GM18498 (cell line): ENCODE results near the gene ALG14.
"Not testable (repeated sequence)": the region's sequence is repeated elsewhere in the genome, so short reads cannot be mapped to it uniquely, and the experiment has no call there.

ENCODE experiments used
- ATAC-seq: cut with Tn5 transposase; IDR thresholded peaks from one replicate; pipeline ENCODE4 v1.9.1; 2021; ENCODE audit warnings: mild to moderate bottlenecking, moderate library complexity; ENCODE audit not compliant: unreplicated experiment

The ALG14 gene

GRCh38 chr1:95043141-95043980, 29.4 kb downstream of the ALG14 start:
- ATAC-seq, result peak; percentile 93

- no peak for ATAC-seq
Observed at GRCh38 chr1:95042286-95042685, 30.5 kb downstream of the ALG14 start.

- no peak for ATAC-seq
Observed at GRCh38 chr1:95041491-95042165, 31.1 kb downstream of the ALG14 start.

GRCh38 chr1:95040032-95040525, 32.7 kb downstream of the ALG14 start:
- no peak for ATAC-seq

- ATAC-seq, result no peak
Observed at GRCh38 chr1:95039360-95040031, 33.3 kb downstream of the ALG14 start.

GRCh38 chr1:95035536-95035935, 37.2 kb downstream of the ALG14 start:
- no peak for ATAC-seq

GRCh38 chr1:95034506-95034905, 38.2 kb downstream of the ALG14 start:
- no peak for ATAC-seq

- no peak for ATAC-seq
Observed at GRCh38 chr1:95033843-95034242, 38.9 kb downstream of the ALG14 start.

GRCh38 chr1:95029532-95029931, 43.2 kb downstream of the ALG14 start:
- no peak for ATAC-seq

GRCh38 chr1:95028954-95029353, 43.8 kb downstream of the ALG14 start:
- ATAC-seq, result no peak

GRCh38 chr1:95027046-95027445, 45.7 kb downstream of the ALG14 start:
- ATAC-seq, result no peak

- no peak for ATAC-seq
Observed at GRCh38 chr1:95023399-95024043, 49.2 kb downstream of the ALG14 start.

GRCh38 chr1:95022644-95022926, 50.2 kb downstream of the ALG14 start:
- no peak for ATAC-seq

GRCh38 chr1:95021805-95022643, 50.7 kb downstream of the ALG14 start:
- ATAC-seq, result no peak

GRCh38 chr1:95021119-95021518, 51.6 kb downstream of the ALG14 start:
- no peak for ATAC-seq

- ATAC-seq, result not testable (repeated sequence)
Observed at GRCh38 chr1:95019466-95019865, 53.3 kb downstream of the ALG14 start.

- ATAC-seq, result no peak
Observed at GRCh38 chr1:95018602-95019369, 54.0 kb downstream of the ALG14 start.

- no peak for ATAC-seq
Observed at GRCh38 chr1:95017775-95018174, 55.0 kb downstream of the ALG14 start.

- no peak for ATAC-seq
Observed at GRCh38 chr1:95015076-95015475, 57.7 kb downstream of the ALG14 start.
